Right renal cortex interstitium (tissue), 3 donors: ENCODE results near the gene QSOX1. TPM values are rescaled to one million over a fixed set of nuclear protein-coding genes. Genes with fewer than 3 reads are reported as not detected.

Source experiments
- DNase-seq, 3 donors: peaks; one replicate each; pipeline ENCODE4 v3.0.0-alpha.2; 2013; ENCODE audit warnings: low read depth in 3 of 3, low spot score in 2 of 3
- polyA plus RNA-seq, 3 donors: library from polyadenylated mRNA; unstranded; fragments of 120-200 nt; gene quantifications; one replicate each; pipeline ENCODE4 v1.2.1, GENCODE V29; 2013; ENCODE audit not compliant: insufficient read length in 3 of 3

Gene QSOX1
- polyA plus RNA-seq, 3 donors = 49.6 to 67.3 (median 56.4) TPM

- DNase-seq = no peak
Observed at GRCh38 chr1:180145446-180145845, 9.2 kb upstream of the QSOX1 start.

- no peak for DNase-seq
Observed at GRCh38 chr1:180150982-180151381, 3.7 kb upstream of the QSOX1 start.

- DNase-seq = no peak
Observed at GRCh38 chr1:180151508-180151907, 3.2 kb upstream of the QSOX1 start.

GRCh38 chr1:180152588-180152987, 2.1 kb upstream of the QSOX1 start:
- DNase-seq = no peak

GRCh38 chr1:180153032-180153431, 1.6 kb upstream of the QSOX1 start:
- no peak for DNase-seq

GRCh38 chr1:180154003-180154324, 705 bp upstream of the QSOX1 start:
- peak in 1 of 3 donors; percentile 1 for DNase-seq

GRCh38 chr1:180155182-180155682, 563 bp downstream of the QSOX1 start:
- peak in 1 of 3 donors; percentile 4 for DNase-seq

GRCh38 chr1:180156201-180156600, 1.5 kb downstream of the QSOX1 start:
- DNase-seq = no peak

GRCh38 chr1:180156631-180157091, 2.0 kb downstream of the QSOX1 start:
- no peak for DNase-seq

- DNase-seq = no peak
Observed at GRCh38 chr1:180157108-180157507, 2.4 kb downstream of the QSOX1 start.

- no peak for DNase-seq
Observed at GRCh38 chr1:180157576-180158057, 2.9 kb downstream of the QSOX1 start.

GRCh38 chr1:180158149-180159147, 3.8 kb downstream of the QSOX1 start:
- no peak for DNase-seq

- no peak for DNase-seq
Observed at GRCh38 chr1:180160357-180160756, 5.7 kb downstream of the QSOX1 start.

- no peak for DNase-seq
Observed at GRCh38 chr1:180163041-180163440, 8.4 kb downstream of the QSOX1 start.

- DNase-seq = no peak
Observed at GRCh38 chr1:180165096-180165495, 10.4 kb downstream of the QSOX1 start.

- no peak for DNase-seq
Observed at GRCh38 chr1:180165509-180166435, 11.1 kb downstream of the QSOX1 start.

- no peak for DNase-seq
Observed at GRCh38 chr1:180166436-180166800, 11.7 kb downstream of the QSOX1 start.

GRCh38 chr1:180167021-180167701, 12.5 kb downstream of the QSOX1 start:
- DNase-seq = peak in 1 of 3 donors; percentile 8

- no peak for DNase-seq
Observed at GRCh38 chr1:180167721-180168467, 13.2 kb downstream of the QSOX1 start.
